Dedifferentiated amniotic fluid mesenchymal stem cell (primary cell): ENCODE results near the gene VASN.

ENCODE experiments used
- DNase-seq: peaks from one replicate; pipeline ENCODE4 v3.0.0-alpha.2; 2016; ENCODE audit errors: extremely low spot score

Gene VASN

DNA sequence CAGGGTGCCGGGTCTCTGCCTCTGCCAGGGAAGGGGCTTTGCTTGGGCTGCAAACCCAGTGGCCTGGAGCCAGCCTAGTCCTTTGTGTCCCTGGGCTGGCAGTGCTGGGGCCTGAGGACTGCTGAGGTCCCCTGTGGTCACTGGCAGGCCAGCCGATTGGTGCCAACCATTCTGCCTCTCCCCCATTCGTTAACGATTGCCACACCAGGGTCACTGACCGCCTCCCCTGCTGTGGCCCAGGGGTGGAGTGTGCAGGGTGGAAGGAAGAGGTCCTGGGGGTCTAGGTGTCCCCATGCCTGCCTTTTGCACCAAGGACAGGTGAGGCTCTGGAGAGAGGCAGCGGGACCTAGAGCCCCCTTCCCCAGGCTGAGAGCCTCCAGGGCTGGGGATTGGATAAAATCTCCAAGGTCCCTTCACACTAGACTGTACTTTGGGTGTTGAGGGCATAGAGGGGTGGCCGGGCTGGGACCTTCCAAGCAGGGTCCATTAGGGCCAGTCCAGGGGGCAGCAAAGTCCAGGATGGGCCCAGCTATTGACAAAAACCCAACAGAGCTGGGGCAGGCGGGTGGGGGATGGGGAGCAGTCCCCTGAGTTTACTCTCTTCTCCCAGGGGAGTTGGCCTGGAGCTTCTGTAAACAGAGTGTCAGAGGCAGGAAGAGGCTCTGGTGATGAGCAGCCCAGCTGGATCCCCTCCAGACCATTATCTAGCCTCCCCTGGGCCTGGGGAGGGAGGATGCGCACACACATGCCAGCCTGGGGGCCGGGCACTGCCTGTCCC, 1.1 kb downstream of the VASN start:
- DNase-seq: no peak

DNA sequence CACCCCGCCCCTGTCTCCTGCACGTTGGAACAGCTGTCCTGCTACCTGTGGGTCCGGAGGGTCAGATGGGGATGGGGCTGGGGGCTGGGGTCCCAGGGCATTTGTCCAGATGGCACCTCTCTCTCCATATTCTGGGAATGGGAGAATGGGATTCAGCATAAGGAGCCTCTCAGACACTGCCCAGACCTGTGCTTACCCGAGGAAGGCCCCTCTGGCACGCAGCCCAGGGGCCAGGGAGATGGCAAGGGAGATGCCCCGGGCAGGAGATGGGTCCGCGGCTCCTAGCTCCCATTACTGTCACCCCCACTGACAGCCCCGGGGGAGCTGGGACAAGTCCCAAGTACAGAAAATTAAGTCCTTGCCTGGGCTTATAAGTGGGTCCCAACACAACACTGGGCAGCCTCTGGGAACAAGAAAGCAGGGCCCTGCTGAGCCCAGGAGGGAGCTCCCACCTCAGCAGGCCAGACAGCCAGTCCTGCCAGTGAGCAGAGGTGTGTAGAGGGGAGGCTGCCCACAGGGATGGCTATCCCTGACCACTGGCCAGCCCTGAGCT, 1.8 kb downstream of the VASN start:
- DNase-seq: no peak

DNA sequence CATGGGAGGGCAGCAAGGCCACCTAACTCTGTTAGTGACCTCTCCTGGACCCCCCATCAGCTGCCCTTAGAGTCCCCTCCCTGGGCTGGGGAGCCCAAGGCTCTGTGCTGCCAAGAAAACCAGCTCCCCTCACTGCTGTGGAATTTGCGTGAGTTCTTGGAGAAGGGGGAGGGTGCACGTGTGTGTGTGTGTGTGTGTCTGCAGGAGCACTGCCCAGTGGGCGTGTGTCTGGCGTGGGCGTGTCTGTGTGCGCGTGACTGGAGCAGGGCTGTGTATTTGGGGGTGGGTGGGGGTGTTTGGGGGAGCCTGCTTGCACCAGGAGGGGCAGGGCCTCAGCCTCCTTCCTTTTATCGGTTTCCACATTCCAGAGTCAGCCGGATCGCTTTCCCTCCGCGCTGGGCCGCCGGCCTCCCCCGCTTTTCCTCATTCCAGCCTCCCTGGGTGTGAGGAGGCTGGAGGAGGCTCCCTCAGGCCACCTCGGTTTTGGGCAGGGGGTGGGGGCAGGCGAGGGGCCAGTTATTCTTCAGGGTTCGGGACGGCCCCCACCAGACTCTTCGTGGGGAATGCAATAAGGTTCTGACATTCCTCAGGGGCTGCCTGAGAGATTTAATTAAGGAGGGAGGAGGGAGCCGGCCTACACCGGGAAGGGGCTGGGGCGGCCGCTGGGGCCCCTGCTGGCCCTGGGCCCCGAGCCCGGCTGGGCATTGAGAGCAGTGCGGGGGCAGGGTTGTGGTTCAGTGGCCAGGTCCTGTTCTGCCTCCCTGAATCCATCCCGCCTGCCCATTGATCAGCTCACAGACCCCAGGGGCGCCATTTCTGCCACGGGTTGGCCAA, 2.5 kb downstream of the VASN start:
- DNase-seq: peak; percentile 93

DNA sequence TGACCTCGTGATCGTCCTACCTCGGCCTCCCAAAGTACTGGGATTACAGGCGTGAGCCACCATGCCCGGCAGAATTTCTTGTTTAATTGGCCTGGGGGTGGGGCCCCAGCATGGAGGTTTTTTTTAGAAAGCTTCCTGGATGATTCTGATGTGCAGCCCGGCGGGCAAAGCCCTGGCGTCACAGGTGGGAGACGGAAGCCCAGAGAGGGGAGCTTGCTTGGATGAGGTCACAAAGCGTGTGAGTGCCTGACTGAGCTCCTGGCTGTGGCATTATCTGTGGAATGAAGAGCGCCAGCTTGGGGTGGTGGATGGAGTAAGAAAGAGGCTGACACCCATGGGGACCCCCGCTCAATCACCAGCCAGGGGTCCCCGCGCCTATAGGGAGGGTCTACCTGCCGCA, 4.1 kb downstream of the VASN start:
- DNase-seq: no peak

DNA sequence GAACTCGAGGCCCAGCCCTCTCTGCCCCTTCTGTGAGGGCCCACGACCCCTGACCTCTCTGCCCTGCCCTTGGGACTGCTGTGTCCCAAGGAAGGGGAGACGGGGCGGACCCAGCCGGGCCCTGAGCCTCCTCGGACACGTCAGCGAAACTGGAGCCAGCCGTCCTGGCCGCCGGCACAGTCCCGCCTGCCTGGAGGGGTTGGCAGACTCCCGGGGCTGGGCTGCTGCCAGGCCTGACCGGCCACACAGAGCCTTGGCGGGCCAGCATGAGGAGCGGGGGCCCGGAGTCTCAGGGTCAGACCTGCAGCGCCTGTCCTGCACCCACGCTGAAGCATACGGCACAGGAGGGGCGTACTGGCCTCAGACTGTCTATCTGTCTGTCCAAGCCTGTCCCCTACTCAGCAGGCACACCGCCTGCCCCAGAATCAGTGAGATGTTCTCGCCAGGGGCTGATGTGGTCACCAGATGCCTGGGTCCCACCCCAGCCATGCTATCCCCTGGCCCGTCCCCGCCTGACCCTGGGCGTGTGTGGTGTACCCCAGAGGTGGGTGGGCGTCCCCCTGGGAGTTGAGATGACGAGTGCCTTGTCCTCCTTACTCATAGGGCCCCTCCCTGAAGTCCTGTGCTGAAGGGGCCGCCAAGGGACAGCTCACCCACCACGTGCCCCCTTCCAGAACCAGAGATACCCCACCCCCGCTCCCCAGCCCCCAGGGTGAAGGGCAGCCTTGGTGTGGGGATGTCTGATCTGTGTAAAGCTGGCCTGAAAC, 4.7 kb downstream of the VASN start:
- DNase-seq: peak; percentile 68

DNA sequence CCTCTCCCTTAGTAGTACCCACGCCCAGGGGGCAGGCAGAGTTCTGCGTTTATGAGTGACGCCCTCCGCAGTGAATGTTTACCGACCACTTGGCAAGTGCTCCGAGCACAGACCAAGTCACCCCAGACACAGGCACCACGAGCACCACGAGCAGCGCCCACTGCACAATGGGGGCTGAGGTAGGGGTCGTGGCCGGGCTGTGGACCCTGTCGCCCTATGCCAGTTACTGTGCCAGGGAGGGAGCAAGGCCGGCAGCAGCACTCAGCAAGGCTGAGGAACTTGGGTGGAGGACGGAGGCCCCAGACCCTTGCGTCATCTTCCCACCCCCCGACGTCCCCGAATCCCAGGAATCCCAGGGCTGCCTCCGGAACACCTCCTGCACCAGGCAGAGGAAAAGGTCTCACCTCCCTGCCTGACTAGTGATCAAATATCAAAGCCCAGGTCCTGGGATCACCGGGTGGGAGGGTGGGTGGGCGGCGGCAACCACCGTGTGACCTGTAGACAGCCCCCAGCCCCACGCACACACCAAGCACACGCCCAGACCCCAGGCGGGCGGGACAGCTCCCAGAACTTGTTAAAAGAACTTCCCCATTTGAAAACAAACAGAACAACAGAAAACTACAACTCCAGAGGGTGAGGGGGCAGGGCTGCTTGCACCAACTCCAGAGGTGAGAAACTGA, 5.4 kb downstream of the VASN start:
- DNase-seq: no peak

DNA sequence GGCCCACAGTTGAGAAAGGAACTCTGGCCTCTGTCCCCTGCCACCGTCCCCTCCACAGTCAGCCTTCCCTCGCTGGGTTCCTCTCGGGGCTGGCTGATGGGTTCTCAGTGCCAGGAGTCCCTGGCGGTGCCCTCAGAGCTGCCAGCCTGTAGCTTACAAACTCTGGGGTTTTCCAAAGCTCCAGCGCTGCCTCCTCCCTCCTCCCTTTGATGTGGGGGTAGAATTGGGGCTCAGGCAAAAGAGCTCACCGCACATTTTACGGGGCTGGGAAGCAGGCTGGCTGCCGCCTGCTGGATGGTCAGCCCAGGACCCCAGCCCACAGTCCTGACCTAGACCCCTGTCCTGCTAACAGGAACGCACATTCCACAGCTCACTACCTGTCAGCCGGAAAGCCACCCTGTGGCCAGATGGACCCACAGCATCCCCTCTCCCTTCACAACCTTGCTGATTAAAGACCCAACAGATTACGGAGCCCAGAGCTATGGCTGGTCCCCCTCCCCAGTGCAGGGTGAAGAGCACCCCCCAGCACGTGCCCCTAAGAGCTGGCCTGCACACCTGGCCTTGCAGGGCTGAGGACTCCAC, 6.0 kb downstream of the VASN start:
- DNase-seq: no peak

DNA sequence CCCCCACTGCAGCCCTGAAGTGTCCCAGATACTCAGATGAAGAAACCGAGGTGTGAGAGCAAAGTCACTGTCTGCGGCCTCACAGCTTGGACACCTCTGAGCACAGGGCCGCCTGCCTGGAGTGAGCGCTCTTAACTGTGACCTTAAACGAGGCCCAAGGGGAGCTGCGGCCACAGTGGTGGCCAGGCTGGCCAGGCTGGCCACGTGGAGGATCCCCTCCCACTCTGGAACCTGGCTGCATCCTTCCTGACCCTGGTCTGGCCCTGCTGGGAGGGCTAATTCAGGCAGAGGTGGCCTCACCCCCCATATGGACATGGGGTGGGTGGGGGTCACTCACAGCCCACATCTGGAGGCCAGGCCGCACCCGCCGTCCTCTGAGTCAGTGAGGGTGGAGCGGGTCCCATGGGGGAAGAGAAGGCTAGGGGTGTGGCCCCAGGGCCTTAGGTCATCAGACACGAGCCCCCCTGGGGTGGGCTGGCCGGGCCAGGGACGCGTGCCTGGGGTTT, 6.6 kb downstream of the VASN start:
- DNase-seq: no peak

DNA sequence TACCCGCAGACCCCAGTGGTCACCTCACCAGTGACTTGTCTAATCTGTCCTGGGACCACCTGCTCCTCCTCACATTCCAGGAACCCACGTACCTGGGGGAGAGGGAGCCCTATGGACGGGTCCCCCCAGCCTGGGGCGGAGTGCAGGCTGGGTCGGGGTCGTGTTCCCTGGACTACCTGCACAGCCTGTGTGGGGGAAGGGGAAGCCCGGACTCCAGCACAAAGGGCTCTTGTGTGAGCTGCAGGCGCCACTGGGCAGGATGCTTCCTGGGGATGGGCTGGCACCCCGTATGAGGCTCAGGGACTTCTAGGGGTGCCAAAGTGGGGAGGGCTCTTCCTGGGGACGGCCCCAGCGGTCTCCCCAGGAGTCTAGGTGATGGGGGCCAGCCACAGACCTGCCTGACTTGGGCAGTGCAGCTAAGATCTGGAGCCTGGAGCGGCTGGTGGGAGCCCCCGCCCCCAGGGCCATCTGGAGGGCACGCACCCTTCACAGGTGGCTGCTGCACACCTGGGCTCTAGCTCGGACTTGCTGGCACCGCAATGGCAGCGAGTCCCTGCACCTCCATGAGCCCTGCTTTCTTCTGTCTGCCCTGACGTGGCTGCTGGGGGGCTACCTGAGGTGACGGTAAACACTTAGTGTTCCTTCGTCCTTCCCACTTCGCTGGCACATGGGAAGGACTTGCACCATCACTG, 7.5 kb downstream of the VASN start:
- no peak for DNase-seq

DNA sequence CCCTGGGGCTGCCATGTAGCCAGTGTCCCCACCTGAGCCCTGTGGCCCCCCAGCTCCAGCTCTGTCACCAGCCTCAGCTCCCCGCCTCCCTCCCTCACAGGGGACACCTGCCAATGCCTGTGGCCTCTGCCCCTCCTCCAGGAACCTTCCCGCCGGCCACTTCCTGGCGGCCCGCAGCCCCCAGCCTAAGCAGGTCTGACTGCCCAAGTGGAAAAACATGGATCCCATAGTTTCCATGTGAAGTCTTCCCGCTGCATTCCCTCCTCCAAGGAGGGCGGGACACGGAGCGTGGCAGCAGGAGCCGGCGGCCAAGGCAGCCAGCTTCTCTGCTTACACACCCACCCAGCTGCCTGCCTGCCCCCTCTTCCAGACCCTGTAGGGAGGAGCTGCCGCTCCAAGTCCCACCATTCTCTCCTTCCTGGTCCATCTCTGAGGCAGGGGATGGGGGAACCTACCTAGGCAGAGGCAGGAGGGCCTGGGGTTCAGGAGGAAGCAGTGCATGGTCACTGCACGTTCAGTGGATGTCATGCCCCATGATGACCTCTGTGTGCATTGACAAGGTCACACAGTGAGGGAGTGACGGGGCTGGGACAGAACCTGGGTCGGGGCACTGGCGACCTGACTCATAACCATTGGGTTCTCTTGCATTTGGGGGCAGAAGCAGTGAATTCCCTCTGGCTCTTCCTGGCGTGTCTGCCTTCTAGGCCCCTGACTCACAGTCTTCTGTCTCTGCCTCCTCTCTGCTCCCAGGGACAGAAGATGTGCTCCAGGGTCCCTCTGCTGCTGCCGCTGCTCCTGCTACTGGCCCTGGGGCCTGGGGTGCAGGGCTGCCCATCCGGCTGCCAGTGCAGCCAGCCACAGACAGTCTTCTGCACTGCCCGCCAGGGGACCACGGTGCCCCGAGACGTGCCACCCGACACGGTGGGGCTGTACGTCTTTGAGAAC, 8.7 kb downstream of the VASN start:
- DNase-seq: no peak

DNA sequence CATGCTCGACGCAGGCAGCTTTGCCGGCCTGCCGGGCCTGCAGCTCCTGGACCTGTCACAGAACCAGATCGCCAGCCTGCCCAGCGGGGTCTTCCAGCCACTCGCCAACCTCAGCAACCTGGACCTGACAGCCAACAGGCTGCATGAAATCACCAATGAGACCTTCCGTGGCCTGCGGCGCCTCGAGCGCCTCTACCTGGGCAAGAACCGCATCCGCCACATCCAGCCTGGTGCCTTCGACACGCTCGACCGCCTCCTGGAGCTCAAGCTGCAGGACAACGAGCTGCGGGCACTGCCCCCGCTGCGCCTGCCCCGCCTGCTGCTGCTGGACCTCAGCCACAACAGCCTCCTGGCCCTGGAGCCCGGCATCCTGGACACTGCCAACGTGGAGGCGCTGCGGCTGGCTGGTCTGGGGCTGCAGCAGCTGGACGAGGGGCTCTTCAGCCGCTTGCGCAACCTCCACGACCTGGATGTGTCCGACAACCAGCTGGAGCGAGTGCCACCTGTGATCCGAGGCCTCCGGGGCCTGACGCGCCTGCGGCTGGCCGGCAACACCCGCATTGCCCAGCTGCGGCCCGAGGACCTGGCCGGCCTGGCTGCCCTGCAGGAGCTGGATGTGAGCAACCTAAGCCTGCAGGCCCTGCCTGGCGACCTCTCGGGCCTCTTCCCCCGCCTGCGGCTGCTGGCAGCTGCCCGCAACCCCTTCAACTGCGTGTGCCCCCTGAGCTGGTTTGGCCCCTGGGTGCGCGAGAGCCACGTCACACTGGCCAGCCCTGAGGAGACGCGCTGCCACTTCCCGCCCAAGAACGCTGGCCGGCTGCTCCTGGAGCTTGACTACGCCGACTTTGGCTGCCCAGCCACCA, 9.7 kb downstream of the VASN start:
- DNase-seq: no peak

DNA sequence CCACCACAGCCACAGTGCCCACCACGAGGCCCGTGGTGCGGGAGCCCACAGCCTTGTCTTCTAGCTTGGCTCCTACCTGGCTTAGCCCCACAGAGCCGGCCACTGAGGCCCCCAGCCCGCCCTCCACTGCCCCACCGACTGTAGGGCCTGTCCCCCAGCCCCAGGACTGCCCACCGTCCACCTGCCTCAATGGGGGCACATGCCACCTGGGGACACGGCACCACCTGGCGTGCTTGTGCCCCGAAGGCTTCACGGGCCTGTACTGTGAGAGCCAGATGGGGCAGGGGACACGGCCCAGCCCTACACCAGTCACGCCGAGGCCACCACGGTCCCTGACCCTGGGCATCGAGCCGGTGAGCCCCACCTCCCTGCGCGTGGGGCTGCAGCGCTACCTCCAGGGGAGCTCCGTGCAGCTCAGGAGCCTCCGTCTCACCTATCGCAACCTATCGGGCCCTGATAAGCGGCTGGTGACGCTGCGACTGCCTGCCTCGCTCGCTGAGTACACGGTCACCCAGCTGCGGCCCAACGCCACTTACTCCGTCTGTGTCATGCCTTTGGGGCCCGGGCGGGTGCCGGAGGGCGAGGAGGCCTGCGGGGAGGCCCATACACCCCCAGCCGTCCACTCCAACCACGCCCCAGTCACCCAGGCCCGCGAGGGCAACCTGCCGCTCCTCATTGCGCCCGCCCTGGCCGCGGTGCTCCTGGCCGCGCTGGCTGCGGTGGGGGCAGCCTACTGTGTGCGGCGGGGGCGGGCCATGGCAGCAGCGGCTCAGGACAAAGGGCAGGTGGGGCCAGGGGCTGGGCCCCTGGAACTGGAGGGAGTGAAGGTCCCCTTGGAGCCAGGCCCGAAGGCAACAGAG, 10.5 kb downstream of the VASN start:
- no peak for DNase-seq

DNA sequence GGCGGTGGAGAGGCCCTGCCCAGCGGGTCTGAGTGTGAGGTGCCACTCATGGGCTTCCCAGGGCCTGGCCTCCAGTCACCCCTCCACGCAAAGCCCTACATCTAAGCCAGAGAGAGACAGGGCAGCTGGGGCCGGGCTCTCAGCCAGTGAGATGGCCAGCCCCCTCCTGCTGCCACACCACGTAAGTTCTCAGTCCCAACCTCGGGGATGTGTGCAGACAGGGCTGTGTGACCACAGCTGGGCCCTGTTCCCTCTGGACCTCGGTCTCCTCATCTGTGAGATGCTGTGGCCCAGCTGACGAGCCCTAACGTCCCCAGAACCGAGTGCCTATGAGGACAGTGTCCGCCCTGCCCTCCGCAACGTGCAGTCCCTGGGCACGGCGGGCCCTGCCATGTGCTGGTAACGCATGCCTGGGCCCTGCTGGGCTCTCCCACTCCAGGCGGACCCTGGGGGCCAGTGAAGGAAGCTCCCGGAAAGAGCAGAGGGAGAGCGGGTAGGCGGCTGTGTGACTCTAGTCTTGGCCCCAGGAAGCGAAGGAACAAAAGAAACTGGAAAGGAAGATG, 11.2 kb downstream of the VASN start:
- DNase-seq: no peak

DNA sequence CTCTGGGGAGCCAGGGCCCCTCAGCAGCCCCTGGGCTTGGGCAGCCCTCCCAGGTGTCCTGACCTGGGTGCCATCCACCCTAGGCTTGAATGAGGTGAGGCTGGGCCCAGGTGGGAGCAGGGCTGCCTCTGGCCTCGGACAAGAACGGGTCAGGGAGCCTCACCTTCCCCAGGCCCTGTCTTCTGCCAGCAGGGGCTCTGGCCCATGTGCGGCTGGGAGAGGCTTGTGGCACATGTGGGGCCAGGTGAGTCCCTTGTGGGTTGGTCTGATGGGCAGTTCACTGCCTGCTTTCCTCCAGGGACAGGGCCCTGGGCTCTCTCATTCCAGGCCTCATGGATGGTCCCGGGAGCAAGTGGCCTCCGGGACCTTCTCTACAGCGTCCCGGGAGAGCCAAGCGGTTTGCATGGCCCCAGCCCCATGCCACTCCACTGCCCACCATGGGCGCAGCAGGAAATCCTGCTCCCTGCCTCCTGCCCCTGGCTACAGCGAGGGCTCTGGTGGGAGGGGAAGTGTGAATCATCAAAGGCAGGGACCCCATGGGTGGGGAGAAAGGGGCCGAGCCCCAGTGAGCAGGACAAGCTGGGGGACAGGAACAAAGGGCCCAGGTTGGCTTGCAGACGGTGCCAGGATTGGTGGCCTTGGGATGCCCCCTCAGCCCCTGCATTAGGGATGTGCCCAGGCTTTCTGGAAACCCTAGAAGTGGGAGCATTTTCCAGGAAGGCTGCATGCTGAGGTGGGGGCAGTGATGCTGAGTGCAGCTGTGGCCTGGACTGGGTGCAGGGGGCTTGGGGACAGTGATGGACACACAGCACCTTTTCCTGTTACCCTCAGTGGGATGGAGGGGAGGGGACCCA, 12.2 kb downstream of the VASN start:
- DNase-seq: no peak

DNA sequence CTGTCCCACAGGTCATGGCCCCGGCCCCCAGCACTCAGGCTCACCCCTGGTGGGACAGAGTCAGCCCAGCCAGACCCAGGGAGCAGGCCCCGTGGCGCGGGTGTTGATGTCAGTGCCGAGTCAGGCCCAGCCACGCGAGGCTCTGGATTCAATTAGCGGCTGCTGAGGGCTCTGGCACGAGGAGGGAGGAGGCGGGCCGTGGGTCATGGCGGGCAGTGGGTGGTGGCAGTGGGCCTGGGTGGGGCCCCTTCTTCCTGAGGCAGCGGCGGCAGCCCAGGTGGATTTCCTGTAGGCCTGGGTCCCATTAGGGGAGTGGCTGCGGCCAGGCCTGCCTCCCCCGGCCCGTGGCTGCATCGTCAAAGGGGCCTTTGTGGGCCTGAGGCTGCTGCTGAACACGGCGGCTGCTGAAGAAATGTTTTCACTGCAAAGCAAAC, 12.9 kb downstream of the VASN start:
- DNase-seq: peak; percentile 82
